ENCODE data around the gene CALCOCO2. TPM values are rescaled to one million over a fixed set of nuclear protein-coding genes. Genes with fewer than 3 reads are reported as not detected.
"Not testable (repeated sequence)": the region's sequence is repeated elsewhere in the genome, so short reads cannot be mapped to it uniquely, and the experiment has no call there.

Gene CALCOCO2
- total RNA-seq, result 100 to 1,000 TPM in 1 of 2 donors, 10 to 100 TPM in 1; 63.6 to 123 TPM

DNA sequence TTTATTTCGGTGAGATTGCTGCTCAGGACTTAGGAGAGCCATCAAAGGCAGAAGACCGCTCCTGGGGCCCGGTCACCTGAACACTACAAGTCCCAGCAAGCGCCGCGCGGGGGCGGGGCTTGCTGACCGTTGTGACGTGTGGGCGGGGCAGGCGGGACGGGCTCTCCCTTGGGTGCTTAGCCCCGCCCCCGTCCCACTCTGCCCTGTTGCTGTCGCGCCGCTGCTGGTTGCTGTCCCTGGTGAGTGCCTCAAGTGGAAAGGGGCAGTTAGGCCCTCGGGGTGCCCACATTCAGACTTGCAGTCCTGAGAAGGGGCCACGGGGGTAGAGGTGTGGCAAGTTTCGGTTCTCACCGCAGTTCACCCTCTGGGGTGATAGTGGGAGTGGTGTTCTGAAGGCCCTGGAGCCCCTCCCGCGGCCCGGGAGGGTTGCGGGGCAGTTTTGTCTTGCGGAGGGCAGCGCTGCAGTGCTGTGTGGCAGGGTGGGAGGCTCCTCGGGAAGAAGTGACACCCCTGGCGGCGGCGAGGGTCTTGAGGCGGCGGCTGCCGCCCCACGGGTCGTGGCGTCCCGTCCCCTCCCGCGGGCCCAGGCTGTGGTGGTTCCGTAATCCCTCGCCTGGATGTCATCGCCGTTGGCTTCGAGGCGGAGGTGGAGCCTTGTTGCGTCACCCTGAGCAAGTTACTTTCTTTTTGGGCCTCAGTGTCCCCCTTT, at the start of gene CALCOCO2:
CALCOCO2 (plus strand) TSS at position 196 of the 709 bp plus-strand sequence. CDS start 10,673 bp downstream, outside the sequence.
- Mint-ChIP-seq H3K36me3 (peaks cover 0 to 2% of the 10 kb centered on the region in 2 donors), H3K9me3 (no peaks in the 10 kb centered on the region), H3K27ac (peak within 1 kb of the TSS; percentile 85 to 97)
- DNase-seq (ENCODE audit: low spot score in 2 of 2) (peak; percentile 88 to 89), ATAC-seq (peak; percentile 91 to 93)

DNA sequence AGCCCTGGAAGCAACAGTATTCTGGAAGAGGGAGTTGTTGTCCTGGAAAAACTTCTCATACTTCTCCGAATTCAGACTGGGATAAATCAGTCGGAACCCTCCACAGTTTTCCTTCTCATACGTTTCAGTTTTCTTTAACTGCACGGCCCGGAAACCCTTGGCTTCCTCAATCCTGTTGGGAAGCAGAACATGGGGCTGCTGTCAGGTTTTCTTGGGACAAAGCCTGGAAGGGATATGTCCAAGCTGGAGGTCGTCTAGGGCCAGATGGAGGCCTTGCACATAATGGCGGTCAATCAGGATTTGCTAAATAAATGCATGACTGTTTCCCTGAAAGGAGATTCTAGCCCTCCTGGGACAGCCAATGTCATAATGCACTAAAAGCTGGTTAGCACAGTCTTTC, 43.0 kb upstream of the CALCOCO2 start:
- no peaks in the 10 kb centered on the region for H3K36me3 Mint-ChIP-seq
- ATAC-seq (no peak), DNase-seq (ENCODE audit: low spot score in 2 of 2) (no peak)
- H3K9me3 Mint-ChIP-seq, result no peaks in the 10 kb centered on the region
- no peak overlapping the region for H3K27ac Mint-ChIP-seq

- Mint-ChIP-seq H3K9me3 (no peaks in the 10 kb centered on the region), H3K27ac (peak overlapping the region in 1 of 2 donors; percentile 74), H3K36me3 (no peaks in the 10 kb centered on the region)
- DNase-seq (ENCODE audit: low spot score in 2 of 2), result no peak
- ATAC-seq, result peak; percentile 12 to 43
These were observed 40.2 kb upstream of the CALCOCO2 start for GRCh38 chr17:48790607-48791127.

- DNase-seq (ENCODE audit: low spot score in 2 of 2) (no peak), ATAC-seq (peak; percentile 82 to 85)
- H3K36me3 Mint-ChIP-seq, result no peaks in the 10 kb centered on the region
- no peaks in the 10 kb centered on the region for H3K9me3 Mint-ChIP-seq
- H3K27ac Mint-ChIP-seq, result no peak overlapping the region
These were observed 39.5 kb upstream of the CALCOCO2 start for GRCh38 chr17:48791128-48792032.

DNA sequence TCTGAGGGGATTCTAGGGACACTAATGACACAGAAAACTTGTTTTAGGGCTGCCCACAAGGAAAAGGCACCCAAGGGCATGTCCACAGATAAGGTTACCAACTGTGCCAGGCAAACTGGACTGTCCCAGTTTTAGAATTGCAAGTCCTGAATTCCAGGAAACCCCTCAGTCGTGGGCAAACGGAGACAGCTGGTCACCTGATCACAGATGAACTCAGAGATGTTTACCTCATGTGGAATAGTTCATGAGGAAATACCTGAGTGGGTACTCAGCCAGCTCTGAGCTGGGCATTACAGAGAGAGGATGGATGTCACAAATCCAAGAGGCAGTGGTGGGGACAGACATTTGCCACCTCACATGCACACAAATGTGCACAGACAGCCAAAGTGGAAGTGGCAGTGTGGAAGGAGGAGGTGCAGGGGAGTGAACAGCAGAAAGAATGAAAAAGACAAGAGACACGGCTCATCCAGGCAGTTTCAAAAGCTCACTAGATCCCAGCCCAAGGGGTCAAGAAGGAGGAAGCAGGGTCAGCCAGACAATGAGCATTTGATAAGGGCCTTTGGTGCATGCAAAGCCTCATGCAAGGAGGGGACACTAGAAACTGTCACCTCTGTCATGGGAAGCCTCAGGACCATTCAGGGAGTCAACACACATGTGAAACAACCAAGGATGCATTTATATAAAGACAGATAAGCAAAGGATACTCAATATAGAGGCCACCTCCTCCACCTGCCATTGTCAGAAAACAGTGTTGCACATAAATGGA, 38.6 kb upstream of the CALCOCO2 start:
- no peaks in the 10 kb centered on the region for H3K36me3 Mint-ChIP-seq
- ATAC-seq, result no peak
- H3K27ac Mint-ChIP-seq, result no peak overlapping the region
- no peaks in the 10 kb centered on the region for H3K9me3 Mint-ChIP-seq
- no peak for DNase-seq (ENCODE audit: low spot score in 2 of 2)

- no peaks in the 10 kb centered on the region for H3K9me3 Mint-ChIP-seq
- DNase-seq (ENCODE audit: low spot score in 2 of 2), result no peak
- no peaks in the 10 kb centered on the region for H3K36me3 Mint-ChIP-seq
- H3K27ac Mint-ChIP-seq, result no peak overlapping the region
- ATAC-seq, result no peak
These were observed 35.2 kb upstream of the CALCOCO2 start for GRCh38 chr17:48795444-48796162.

DNA sequence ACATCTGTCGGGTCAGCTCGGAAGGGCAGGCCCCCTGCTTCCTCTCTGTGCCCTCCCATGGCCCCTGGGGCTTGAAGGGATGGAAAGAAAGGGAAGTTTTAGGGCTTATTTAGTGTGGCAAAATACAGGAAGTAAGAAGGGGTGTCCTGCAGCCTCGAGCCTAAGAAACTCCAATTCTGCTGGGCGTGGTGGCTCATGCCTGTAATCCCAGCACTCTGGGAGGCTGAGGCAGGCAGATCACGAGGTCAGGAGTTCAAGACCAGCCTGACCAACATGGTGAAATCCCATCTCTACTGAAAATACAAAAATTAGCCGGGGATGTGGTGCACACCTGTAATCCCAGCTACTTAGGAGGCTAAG, 34.7 kb upstream of the CALCOCO2 start:
- H3K9me3 Mint-ChIP-seq; H3K36me3 Mint-ChIP-seq; ATAC-seq; DNase-seq (ENCODE audit: low spot score in 2 of 2); H3K27ac Mint-ChIP-seq: not testable (repeated sequence)

DNA sequence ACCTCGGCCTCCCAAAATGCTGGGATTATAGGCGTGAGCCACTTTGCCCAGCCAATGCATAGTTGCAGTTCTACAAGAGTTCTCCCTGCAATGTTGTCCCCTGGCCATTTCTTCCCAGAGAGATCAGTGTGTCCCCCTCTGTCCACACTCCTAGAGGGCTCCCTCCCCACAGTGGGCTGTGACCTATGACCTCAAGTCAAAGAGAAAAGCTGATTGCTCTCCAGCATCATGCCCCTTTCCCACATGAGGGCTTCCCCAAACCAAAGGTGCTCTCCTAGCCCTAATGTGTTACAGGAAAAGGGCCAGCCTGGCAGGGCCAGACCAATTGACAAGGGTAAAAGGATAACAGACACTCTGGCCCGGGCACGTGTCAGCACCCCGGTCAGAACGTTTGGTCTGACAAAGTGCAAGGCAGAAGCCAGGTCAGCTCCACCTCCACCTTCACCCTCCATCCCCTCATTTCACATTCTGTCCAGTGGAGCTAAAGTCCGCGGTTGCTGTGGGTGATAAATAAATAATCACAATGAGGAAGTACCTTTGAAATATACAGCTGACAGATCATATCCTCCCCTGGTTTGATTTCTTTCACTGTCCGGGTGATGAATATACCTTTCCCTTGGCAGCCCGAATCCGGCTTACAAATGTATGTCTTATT, 31.6 kb upstream of the CALCOCO2 start:
- DNase-seq (ENCODE audit: low spot score in 2 of 2) (no peak), ATAC-seq (no peak)
- Mint-ChIP-seq H3K27ac (no peak overlapping the region), H3K36me3 (no peaks in the 10 kb centered on the region), H3K9me3 (no peaks in the 10 kb centered on the region)

GRCh38 chr17:48800626-48801217, 30.1 kb upstream of the CALCOCO2 start:
- Mint-ChIP-seq H3K9me3 (no peaks in the 10 kb centered on the region), H3K36me3 (no peaks in the 10 kb centered on the region), H3K27ac (no peak overlapping the region)
- no peak for ATAC-seq
- no peak for DNase-seq (ENCODE audit: low spot score in 2 of 2)

DNA sequence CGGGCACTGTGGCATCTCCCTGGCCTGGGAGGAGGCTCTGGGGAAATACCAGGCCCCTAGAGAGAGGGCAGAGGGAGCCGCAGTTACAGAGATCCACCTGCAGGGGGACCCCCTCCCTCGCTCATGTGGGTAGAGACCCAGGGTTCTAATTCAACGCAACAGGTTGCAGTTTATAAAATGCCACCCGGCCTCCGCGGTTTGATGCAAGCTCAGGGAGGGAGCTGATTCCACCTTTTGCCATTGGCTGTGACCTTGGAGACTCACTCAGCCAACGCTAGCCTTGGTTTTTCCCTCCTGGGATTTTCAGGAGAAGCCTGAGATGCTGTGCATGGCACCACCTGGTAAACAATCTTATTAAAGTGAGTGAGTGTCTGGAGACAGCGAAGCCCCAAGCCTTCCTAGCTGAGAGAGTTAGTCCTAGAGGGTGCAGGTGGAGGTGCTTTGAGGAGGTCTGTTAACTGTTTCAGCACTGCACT, 25.9 kb upstream of the CALCOCO2 start:
- peak; percentile 85 to 92 for ATAC-seq
- DNase-seq (ENCODE audit: low spot score in 2 of 2), result peak in 1 of 2 donors; percentile 78
- Mint-ChIP-seq H3K27ac (no peak overlapping the region), H3K9me3 (no peaks in the 10 kb centered on the region), H3K36me3 (no peaks in the 10 kb centered on the region)

GRCh38 chr17:48809182-48809581, 21.7 kb upstream of the CALCOCO2 start:
- H3K9me3 Mint-ChIP-seq, result no peaks in the 10 kb centered on the region
- no peaks in the 10 kb centered on the region for H3K36me3 Mint-ChIP-seq
- DNase-seq (ENCODE audit: low spot score in 2 of 2) (no peak), ATAC-seq (no peak)
- no peak overlapping the region for H3K27ac Mint-ChIP-seq

DNA sequence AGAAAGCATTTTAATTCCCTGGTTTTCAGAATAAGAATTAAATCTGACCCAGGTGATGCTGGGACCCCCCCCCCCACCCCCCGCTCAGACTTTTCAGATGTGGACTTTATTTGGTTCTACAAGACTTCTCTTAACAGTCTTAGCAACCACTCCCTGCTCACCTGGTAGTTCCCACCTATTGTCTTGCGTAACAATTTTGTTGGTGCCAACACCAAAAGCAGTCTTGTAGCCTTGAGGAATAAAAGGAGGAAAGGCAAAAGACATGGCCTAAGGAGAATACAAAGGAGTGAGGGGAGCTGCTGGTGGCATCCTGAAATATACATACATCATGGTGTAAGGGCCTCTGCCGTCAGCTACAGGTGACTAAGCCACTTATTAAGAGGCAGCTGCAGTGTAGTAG, 18.8 kb upstream of the CALCOCO2 start:
- Mint-ChIP-seq H3K36me3 (no peaks in the 10 kb centered on the region), H3K27ac (no peak overlapping the region), H3K9me3 (no peaks in the 10 kb centered on the region)
- DNase-seq (ENCODE audit: low spot score in 2 of 2) (no peak), ATAC-seq (no peak)

DNA sequence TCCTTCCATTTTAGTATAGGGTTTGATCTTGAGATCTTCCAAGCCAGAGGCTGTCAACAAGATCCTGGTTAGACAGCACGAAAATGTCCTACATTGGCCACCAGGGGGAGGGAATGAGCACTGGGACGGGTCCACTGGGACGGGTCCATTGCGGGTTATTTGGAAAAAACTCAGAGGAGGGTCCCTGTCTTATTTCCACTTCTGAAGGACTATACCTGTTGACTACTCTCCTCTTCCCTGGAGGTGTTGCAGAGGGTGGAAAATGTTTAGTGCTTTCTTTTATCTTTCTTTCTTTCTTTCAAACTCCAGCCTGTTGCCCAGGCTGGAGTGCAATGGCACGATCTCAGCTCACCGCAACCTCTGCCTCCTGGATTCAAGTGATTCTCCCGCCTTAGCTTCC, 16.3 kb upstream of the CALCOCO2 start:
- Mint-ChIP-seq H3K36me3 (no peaks in the 10 kb centered on the region), H3K9me3 (no peaks in the 10 kb centered on the region), H3K27ac (no peak overlapping the region)
- DNase-seq (ENCODE audit: low spot score in 2 of 2), result peak in 1 of 2 donors; percentile 73
- ATAC-seq, result peak in 1 of 2 donors; percentile 40

GRCh38 chr17:48815311-48815710, 15.5 kb upstream of the CALCOCO2 start:
- no peak for DNase-seq (ENCODE audit: low spot score in 2 of 2)

DNA sequence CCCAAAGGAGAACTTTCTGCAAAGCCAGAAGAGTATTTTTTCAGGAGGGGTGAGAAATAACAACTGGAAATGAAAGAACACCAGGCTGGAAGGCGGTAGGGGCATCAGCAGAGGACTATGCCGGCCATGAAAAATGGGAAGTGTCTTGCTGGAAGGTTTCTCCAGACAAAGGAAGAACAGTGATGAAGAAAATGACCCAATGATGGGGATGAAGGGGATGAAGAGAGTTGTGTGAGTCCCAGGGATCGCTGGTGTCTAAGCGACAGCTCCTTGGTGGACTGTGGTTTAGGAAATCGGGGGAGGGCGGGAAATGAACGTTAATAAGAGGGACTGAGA, 14.4 kb upstream of the CALCOCO2 start:
- Mint-ChIP-seq H3K36me3 (no peaks in the 10 kb centered on the region), H3K9me3 (no peaks in the 10 kb centered on the region), H3K27ac (no peak overlapping the region)
- DNase-seq (ENCODE audit: low spot score in 2 of 2) (no peak), ATAC-seq (no peak)

More at GRCh38 chr17:48815311-48815710, 15.5 kb upstream of the CALCOCO2 start:
- Mint-ChIP-seq H3K27ac (no peak overlapping the region), H3K36me3 (no peaks in the 10 kb centered on the region), H3K9me3 (no peaks in the 10 kb centered on the region)
- ATAC-seq, result no peak
